HEK293 (cell line): ENCODE data around the gene PFAS.

ENCODE experiments used
- AEBP2 ChIP-seq: fragments of 450-650 bp; formaldehyde crosslinking; IDR thresholded peaks from 2 replicates; pipeline ENCODE4 v1.5.1; 2016; ENCODE audit warnings: missing biosample characterization, missing genetic modification characterization, borderline replicate concordance
- CTCF ChIP-seq: fragments of 450-650 bp; formaldehyde crosslinking; IDR thresholded peaks from 2 replicates; pipeline ENCODE4 v1.5.1; 2016; ENCODE audit warnings: missing biosample characterization, missing genetic modification characterization
- GLIS1 ChIP-seq: fragments of 450-650 bp; formaldehyde crosslinking; IDR thresholded peaks from 2 replicates; pipeline ENCODE4 v1.5.1; 2016; ENCODE audit warnings: missing biosample characterization, missing genetic modification characterization
- HOXD13 ChIP-seq: sonication (generic); formaldehyde crosslinking; IDR thresholded peaks from 2 replicates; pipeline ENCODE4 v1.8.0; 2022; ENCODE audit warnings: missing genetic modification reagents, borderline replicate concordance
- RBAK ChIP-seq: fragments of 450-650 bp; formaldehyde crosslinking; IDR thresholded peaks from 2 replicates; pipeline ENCODE4 v1.5.1; 2016; ENCODE audit warnings: missing biosample characterization, missing genetic modification characterization
- ZFHX2 ChIP-seq: fragments of 450-650 bp; formaldehyde crosslinking; conservative IDR thresholded peaks from 2 replicates; pipeline ENCODE4 v1.5.1; 2016; ENCODE audit warnings: missing biosample characterization, missing genetic modification characterization
- ZNF335 ChIP-seq: fragments of 450-650 bp; formaldehyde crosslinking; conservative IDR thresholded peaks from 2 replicates; pipeline ENCODE4 v1.5.1; 2016; ENCODE audit warnings: missing biosample characterization, missing genetic modification characterization
- ZNF433 ChIP-seq: fragments of 450-650 bp; formaldehyde crosslinking; IDR thresholded peaks from 2 replicates; pipeline ENCODE4 v1.5.1; 2016; ENCODE audit warnings: missing biosample characterization, missing genetic modification characterization, low read depth
- ZNF510 ChIP-seq: fragments of 450-650 bp; formaldehyde crosslinking; IDR thresholded peaks from 2 replicates; pipeline ENCODE4 v1.5.1; 2018; ENCODE audit warnings: mild to moderate bottlenecking, missing genetic modification characterization, missing biosample characterization; ENCODE audit not compliant: insufficient replicate concordance
- ZNF549 ChIP-seq: fragments of 450-650 bp; IDR thresholded peaks from 2 replicates; pipeline ENCODE4 v1.5.1; 2018; ENCODE audit warnings: missing biosample characterization, missing genetic modification characterization, mild to moderate bottlenecking, inconsistent platforms, moderate library complexity
- ZNF707 ChIP-seq: fragments of 450-650 bp; formaldehyde crosslinking; IDR thresholded peaks from 2 replicates; pipeline ENCODE4 v1.5.1; 2016; ENCODE audit warnings: missing biosample characterization, missing genetic modification characterization

GRCh38 chr17:8311131-8311790, 62.2 kb downstream of the PFAS start:
- TF ChIP-seq ZNF433 (tag by site-specific recombination): no peak
- no peak for TF ChIP-seq CTCF
- no peak for TF ChIP-seq RBAK (tag by site-specific recombination)
- TF ChIP-seq HOXD13 (CRISPR knock-in tag): no peak
- no peak for TF ChIP-seq ZNF510 (tag by site-specific recombination)
- TF ChIP-seq ZNF707 (tag by site-specific recombination): no peak
- TF ChIP-seq ZNF335 (tag by site-specific recombination): no peak
- no peak for TF ChIP-seq ZNF549 (tag by site-specific recombination)
- TF ChIP-seq GLIS1 (tag by site-specific recombination): no peak
- TF ChIP-seq ZFHX2 (tag by site-specific recombination): 0 out of 2 replicates have a peak, but pooled peaks have one; percentile 24
- no peak for TF ChIP-seq AEBP2 (tag by site-specific recombination)
